Small intestine (tissue), 7 donors: ENCODE data around the gene NTF3. TPM values are rescaled to one million over a fixed set of nuclear protein-coding genes. Genes with fewer than 3 reads are reported as not detected.

Source experiments
- DNase-seq, 2 donors: peaks; one replicate each; pipeline versions ENCODE4 v3.0.0 to v3.0.0-alpha.2; 2013
- FAIRE-seq: peaks from 2 replicates; lab custom pipeline; 2012; peaks lifted over from hg19 to GRCh38; lab: Jason Lieb, UNC
- H3K27ac ChIP-seq, 3 donors: one replicate each; pipeline ENCODE4 v1.5.1; 2013; ENCODE audit warnings: low read length in 2 of 3, mild to moderate bottlenecking in 2 of 3, control low read depth in 1 of 3, inconsistent platforms in 1 of 3, low read depth in 1 of 3, moderate library complexity in 1 of 3
- H3K27me3 ChIP-seq, 3 donors: one replicate each; pipeline ENCODE4 v1.6.1; 2013; ENCODE audit warnings: low read length in 3 of 3, inconsistent platforms in 1 of 3; ENCODE audit not compliant: control insufficient read depth in 3 of 3, insufficient read depth in 3 of 3
- H3K36me3 ChIP-seq, 3 donors: one replicate each; pipeline ENCODE4 v1.6.1; 2013; ENCODE audit warnings: low read length in 3 of 3, inconsistent platforms in 1 of 3, low read depth in 1 of 3, mild to moderate bottlenecking in 1 of 3, moderate library complexity in 1 of 3; ENCODE audit not compliant: control insufficient read depth in 3 of 3, insufficient read depth in 2 of 3
- H3K4me1 ChIP-seq, 3 donors: one replicate each; pipeline ENCODE4 v1.6.1; 2013; ENCODE audit warnings: low read length in 2 of 3, inconsistent platforms in 1 of 3, low read depth in 1 of 3, mild to moderate bottlenecking in 1 of 3, moderate library complexity in 1 of 3; ENCODE audit not compliant: control insufficient read depth in 3 of 3, insufficient read depth in 2 of 3
- H3K4me3 ChIP-seq, 3 donors: one replicate each; pipeline ENCODE4 v1.5.1; 2013; ENCODE audit warnings: low read length in 3 of 3, control low read depth in 1 of 3, inconsistent platforms in 1 of 3, low read depth in 1 of 3, mild to moderate bottlenecking in 1 of 3, moderate library complexity in 1 of 3
- H3K9me3 ChIP-seq, 2 donors: one replicate each; pipeline ENCODE4 v1.6.1; 2013; ENCODE audit warnings: low read depth in 1 of 2, low read length in 1 of 2; ENCODE audit not compliant: control insufficient read depth in 2 of 2, insufficient read depth in 1 of 2
- WGBS, 3 donors: extraction: QIAGEN DNeasy Blood & Tissue Kit; methylation state at CpG; one replicate each; pipeline ENCODE4 v1.1.7; 2013; 5-methylcytosine and 5-hydroxymethylcytosine counted together
- polyA plus RNA-seq, 4 donors: library from polyadenylated mRNA; stranded (reverse) in 3 of 4; unstranded in 1 of 4; fragments of 200-250 nt in 3 of 4; fragments of 120-200 nt in 1 of 4; gene quantifications; one replicate each; pipeline versions ENCODE4 v1.2.1 to v1.2.3, GENCODE V29; 2013
- donor health status: healthy with polysubstance abuse.
- donor health status: control.
- donor health status: control.
- donor health status: Bipolar disorder and iron deficiency.
- donor health status: healthy.

The NTF3 gene
- polyA plus RNA-seq, 4 donors, result 1.4 to 4.9 (median 1.9) TPM

DNA sequence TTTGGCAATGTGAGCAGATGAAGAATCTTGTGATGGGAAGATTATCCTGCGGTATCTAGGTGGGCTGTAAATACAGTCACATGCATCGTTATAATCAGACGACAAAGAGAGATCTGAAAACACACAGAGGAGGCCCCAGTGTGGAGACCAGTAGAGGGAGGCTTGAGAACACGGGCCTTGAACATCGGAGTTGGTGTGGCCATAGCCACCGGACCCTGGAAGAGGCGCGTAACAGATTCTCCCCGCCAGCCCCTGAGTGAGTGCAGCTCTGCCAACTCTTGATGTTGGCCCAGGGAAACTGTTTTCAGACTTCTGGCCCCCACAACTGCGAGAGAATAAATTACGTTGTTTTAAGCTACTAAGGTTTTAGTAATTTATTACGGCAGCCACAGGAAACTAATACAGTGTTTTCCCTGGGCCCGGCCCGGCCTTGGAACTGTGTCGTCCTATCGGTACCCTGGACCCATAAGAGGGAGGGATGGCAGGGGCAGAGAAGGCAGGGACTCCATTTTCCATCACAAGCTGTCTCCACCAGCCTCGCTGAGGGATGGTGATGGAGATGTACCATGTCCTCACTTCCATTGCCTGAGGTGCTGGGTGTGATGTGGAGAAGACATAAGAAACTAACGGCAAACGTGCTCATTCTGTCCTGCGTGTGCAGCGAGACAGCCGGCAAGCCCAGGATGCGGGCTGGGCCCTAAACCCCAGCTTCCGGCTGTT, 91.6 kb downstream of the NTF3 start:
- H3K36me3 ChIP-seq, result no peaks in the 10 kb centered on the region
- no peaks in the 10 kb centered on the region for H3K9me3 ChIP-seq
- H3K27me3 ChIP-seq, result no peaks in the 10 kb centered on the region
- no peak overlapping the region for H3K27ac ChIP-seq
- 90 to 91% (median 91%) methylated on average over 24 of the region's 24 CpGs for WGBS, 3 donors
- no peak for FAIRE-seq
- H3K4me1 ChIP-seq, result no peaks in the 10 kb centered on the region
- no peak overlapping the region for H3K4me3 ChIP-seq
- no peak for DNase-seq

GRCh38 chr12:5524116-5524768, 92.3 kb downstream of the NTF3 start:
- Histone ChIP-seq H3K36me3 (no peaks in the 10 kb centered on the region), H3K27ac (no peak overlapping the region), H3K4me1 (no peaks in the 10 kb centered on the region), H3K27me3 (no peaks in the 10 kb centered on the region), H3K9me3 (no peaks in the 10 kb centered on the region), H3K4me3 (no peak overlapping the region)
- DNase-seq, result no peak
- no peak for FAIRE-seq
- 90 to 96% (median 95%) methylated on average over 12 of the region's 12 CpGs for WGBS, 3 donors

DNA sequence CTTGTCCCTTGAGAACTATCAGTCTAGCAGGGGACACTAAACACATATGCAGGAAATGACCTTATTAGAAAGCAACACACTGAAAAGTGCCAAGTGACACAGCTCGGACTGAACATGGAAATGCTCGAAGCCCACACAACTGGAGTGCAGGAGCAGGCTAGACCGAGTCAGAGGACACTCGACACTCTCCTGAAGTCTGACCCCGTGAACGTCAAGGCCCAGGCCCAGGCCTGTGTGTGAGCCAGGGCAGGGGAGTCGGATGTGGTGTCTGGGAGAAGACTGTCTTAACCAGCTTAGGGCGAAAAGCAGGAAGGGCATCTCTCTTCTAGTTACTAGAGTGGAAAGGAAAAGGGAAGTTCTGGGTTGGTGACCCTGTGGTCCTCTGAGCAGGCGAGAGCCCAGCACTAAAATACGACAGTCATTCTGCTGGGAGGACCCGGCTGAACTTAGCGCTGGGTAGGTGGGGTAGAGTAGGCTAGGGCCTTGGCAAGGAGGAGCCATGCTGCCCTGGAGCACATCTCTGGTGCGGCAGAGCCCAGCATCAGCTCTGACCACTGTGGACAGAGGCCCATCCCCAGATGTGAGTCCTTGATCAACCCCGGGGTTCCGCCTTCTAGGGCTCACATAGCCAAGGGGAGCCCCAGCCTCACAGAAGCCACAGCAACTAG, 93.0 kb downstream of the NTF3 start:
- WGBS, 3 donors, result 82 to 92% (median 85%) methylated on average over 15 of the region's 15 CpGs
- no peak for DNase-seq
- Histone ChIP-seq H3K27me3 (no peaks in the 10 kb centered on the region), H3K9me3 (no peaks in the 10 kb centered on the region), H3K27ac (no peak overlapping the region), H3K4me3 (no peak overlapping the region), H3K36me3 (no peaks in the 10 kb centered on the region), H3K4me1 (no peaks in the 10 kb centered on the region)
- FAIRE-seq, result no peak

DNA sequence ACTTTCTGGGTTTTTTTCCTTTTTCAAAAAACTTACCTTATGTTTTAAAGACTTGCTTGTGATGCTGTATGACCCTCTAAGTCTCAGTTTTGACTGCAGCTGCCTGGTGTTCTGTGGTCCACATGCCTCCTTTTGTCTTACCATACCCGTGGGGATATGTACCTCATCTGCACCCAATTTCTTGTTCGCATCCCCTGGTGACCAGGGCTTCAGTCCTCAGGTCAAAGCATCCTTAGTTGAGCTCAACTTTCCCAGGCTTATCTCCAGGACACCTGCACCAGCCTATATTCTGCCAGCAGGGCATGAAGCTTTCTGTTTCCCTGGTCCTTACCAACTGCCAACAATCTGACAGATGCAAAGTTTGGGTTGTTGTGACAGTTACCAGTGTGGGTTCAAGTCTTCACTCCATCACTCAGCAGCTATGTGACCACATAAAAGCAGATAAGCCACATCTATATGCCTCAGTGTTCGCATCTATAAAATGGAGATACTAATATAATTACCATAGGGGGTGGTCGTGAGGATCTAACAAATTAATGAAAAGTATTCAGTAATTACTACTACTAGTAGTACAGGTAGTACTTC, 94.0 kb downstream of the NTF3 start:
- no peaks in the 10 kb centered on the region for H3K4me1 ChIP-seq
- no peak for FAIRE-seq
- WGBS, 3 donors, result 77 to 90% (median 89%) methylated on average over 4 of the region's 4 CpGs

DNA sequence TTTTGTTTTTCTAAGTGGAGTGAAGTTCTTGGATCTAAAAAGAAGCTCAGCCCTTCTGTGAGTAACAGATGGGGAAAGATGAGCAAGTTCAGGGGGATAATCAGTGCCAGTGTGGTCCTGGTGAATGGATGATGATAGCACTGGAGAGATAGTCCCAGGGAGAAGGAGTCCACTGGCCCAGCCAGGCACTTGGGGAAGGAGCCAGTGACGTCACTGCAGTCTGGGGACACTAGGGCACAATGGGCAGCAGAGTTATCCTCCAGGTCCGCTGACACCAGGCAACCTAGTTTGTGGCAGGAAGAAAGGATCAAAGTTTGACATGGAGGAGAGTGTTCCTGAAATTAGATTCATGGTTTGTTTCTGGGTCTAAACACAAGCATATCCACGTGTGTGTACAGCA, 101.5 kb downstream of the NTF3 start:
- no peaks in the 10 kb centered on the region for H3K27me3 ChIP-seq
- H3K9me3 ChIP-seq, result peaks cover 0 to 6% of the 10 kb centered on the region in 2 donors
- FAIRE-seq, result no peak
- WGBS, 3 donors, result 71 to 87% (median 77%) methylated on average over 3 of the region's 3 CpGs
- H3K4me3 ChIP-seq, result no peak overlapping the region
- H3K36me3 ChIP-seq, result no peaks in the 10 kb centered on the region
- no peak for DNase-seq
- no peaks in the 10 kb centered on the region for H3K4me1 ChIP-seq
- no peak overlapping the region for H3K27ac ChIP-seq

More for the DNA sequence above, 94.0 kb downstream of the NTF3 start:
- Histone ChIP-seq H3K9me3 (no peaks in the 10 kb centered on the region), H3K27ac (no peak overlapping the region), H3K27me3 (no peaks in the 10 kb centered on the region), H3K36me3 (no peaks in the 10 kb centered on the region), H3K4me3 (no peak overlapping the region)
- no peak for DNase-seq

DNA sequence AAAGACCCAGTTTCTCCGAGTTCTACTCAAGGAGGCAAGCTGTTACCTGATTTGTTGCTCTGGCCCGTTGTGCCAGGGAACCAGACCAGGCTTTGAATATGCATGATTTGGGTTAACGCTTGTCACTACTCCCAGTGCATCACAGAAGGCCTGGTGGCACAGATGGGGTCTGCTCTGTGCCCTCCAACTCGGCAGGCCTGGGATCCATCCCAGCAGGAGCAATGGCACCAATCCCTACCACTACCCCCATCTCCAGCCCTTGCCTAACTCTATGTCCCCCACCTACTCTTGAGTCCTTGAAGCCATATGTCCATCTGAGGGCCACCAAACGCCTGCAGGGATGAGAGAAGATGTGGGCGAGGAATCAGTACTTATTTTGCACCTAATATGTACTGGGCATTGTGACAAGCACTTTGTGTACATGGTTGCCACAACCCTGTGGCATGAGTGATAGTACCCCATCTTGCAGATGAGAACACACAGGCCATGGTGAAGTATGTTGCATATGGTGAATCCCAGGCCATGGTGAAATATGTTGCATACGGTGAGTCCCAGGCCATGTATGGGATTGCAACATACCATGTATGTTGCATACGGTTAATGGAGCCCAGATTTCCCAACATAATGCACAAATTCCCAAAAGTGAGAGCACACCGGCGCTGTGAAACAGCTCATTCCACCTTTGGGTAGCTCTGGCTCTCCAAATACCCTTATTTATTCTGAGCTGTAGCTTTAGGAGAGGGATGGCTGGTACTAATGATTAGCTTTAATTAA, 102.7 kb downstream of the NTF3 start:
- DNase-seq, result no peak
- Histone ChIP-seq H3K36me3 (no peaks in the 10 kb centered on the region), H3K27ac (no peak overlapping the region), H3K4me3 (no peak overlapping the region), H3K27me3 (no peaks in the 10 kb centered on the region), H3K4me1 (no peaks in the 10 kb centered on the region), H3K9me3 (peaks cover 0 to 6% of the 10 kb centered on the region in 2 donors)
- FAIRE-seq, result no peak
- WGBS, 3 donors, result 87 to 88% (median 88%) methylated on average over 10 of the region's 10 CpGs

DNA sequence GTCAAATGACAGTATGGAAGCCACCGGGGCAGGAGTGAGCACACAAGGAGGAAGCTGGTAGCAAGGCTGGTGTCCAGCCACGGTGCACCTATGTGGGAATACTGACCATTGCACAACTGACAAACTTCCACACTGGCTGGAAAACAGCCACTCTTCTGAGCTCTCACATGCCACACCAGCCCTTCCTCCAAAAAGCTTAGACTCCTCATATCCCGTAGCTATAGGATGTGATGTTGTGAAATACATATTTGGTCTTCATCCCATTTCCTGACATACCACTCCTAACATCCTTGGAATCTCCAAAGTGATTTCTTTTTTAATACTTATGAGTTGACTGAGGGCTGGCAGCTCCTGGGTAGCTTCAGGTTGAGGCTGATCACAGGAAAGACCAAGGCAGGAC, 103.6 kb downstream of the NTF3 start:
- Histone ChIP-seq H3K27ac (no peak overlapping the region), H3K27me3 (no peaks in the 10 kb centered on the region), H3K4me1 (no peaks in the 10 kb centered on the region), H3K36me3 (no peaks in the 10 kb centered on the region), H3K9me3 (peaks cover 0 to 6% of the 10 kb centered on the region in 2 donors), H3K4me3 (no peak overlapping the region)
- no peak for FAIRE-seq
- DNase-seq, result no peak
- WGBS, 3 donors, result 80 to 94% (median 82%) methylated on average over 3 of the region's 3 CpGs
